GM18502 (cell line): ENCODE results near the gene ETS2.

Source experiments
- ATAC-seq: cut with Tn5 transposase; IDR thresholded peaks from one replicate; pipeline ENCODE4 v1.9.1; 2021; ENCODE audit warnings: mild to moderate bottlenecking; ENCODE audit not compliant: unreplicated experiment, poor library complexity

ETS2 gene

DNA sequence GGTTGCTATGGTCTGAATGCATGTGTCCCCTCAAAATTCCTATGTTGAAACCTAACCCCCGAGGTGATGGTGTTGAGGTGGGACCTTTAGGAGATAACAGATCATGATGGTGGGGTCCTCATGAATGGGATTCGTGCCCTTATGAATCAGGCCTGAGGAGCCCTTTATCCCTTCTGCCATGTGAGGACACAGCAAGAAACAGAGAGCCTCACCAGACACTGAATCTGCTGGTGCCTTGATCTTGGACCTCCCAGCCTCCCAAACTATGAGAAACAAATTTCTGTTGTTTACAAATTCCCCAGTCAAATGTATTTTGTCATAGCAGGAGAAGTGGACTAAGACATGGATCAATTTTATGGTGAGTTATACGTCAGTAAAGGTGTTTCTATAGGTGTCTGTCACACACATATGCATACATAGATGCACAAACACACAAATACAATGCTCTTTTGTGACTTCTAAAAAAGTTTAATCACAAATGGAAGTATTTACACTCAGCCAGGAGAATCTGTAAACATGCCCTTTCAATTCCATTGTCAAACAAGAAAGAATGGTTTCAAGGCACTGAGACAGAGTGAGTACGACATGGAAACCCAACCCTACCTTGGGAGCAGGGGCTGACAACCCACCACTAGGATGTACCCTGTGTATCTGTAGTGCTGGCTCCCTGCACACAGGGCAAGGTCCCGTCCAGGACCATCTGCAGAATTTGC lies 5.5 kb upstream of the ETS2 start:
- ATAC-seq, result no peak

DNA sequence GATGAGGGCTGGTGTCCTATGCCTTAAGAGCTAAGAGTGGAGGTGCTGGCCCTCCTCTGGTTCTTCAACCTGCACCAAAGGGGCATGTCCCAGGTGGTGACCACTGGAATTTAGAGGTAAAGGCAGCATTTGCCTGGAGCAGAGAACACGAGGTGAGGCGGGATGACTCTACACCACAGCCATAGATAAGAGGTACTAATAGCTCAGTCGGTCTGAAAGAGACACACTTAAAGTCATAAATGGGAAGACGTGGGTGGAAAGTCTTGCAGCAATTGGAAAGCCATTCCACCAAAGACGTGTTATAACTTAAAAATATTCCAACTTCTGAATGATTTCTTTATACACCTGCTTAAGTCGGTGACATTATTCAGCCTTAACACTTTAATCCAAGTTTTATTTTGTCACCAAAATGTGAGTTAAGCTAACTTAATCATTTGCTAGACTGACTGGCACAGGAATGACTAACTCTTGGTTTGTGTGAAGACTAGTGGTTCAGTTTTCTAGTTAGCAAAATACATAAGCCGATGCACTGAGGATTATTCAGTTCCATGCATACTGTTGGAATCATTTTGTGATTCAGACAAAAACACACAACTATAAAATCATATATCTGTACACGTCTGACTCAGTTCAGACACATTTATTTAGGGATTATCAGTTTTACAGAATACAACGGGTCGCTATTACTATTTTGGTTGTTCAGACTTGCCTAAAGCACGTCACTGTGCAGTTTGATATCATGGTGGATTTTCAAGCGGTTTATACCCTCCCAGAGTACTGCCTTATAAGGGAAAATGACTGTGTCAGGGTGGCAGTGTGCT lies 4.6 kb upstream of the ETS2 start:
- ATAC-seq, result no peak

DNA sequence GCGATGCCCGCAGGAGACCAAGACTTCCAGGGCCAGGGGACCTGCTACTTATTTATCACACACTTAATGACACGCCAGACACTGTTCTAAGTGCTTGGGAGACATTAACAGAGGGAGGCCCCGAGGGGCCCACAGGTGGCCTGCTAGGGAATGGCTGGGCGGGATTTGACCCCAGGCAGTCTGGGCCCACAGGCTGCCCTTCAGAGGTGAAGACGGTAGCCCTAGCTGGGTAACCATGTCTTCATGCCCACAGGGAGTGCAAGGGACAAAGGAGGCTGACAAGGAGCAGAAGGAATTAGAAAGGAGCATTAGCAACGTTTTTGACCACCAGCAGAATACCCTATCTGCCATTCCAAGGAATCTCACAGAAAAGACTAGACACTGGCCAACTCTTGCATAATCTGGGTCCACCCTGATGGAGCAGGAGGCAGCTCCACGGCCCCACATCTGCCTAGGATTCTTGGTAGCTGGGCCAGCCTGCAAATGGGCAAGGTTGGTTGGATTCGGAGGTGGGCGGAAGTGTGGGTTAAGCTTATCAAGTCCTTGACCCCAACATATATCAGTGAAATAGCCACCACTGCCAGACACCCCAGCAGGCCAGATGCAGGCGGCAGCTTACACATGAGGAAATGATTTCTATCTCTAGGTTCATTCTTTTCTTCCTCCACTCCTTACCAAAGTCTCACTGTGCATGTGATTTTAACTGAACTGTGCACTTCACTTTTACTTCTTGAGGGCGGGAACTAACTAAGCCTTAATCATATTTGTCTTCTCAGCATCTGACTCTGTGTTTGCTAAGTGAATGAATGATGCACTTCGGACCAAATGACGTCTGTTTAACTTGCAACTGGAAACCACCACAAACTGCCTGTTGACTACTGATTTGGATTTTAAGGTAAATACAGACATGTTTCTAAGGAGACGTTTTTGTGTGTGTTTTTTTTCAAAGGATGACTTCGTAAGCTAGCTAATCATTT lies 3.4 kb upstream of the ETS2 start:
- no peak for ATAC-seq

DNA sequence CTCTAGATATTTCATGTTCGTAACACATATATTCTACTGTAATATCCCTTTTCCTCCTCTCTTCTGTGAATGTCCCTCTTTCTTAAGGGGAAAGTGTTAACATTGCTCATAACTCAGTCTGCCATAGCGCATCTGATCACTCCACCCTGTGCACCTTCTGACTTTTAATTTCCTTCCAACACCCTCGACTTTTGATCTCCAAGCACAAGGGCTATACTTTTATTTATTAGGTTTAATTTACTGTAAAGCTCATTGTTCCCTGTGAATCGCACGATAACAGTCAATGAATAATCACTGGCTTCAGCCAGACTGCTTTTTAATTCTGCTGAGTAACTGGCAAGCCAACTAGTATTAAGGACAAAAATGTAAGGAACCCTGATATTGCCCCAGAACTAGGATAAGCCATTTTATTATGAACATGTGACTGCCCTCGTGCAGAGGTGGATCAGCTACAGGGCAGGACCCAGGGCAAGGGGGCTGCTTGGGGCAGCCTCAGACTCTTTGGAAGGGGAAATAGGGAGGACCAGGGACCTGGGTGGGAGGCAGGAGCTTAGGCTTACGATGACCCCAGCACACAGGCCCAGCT lies 2.6 kb upstream of the ETS2 start:
- ATAC-seq, result no peak

DNA sequence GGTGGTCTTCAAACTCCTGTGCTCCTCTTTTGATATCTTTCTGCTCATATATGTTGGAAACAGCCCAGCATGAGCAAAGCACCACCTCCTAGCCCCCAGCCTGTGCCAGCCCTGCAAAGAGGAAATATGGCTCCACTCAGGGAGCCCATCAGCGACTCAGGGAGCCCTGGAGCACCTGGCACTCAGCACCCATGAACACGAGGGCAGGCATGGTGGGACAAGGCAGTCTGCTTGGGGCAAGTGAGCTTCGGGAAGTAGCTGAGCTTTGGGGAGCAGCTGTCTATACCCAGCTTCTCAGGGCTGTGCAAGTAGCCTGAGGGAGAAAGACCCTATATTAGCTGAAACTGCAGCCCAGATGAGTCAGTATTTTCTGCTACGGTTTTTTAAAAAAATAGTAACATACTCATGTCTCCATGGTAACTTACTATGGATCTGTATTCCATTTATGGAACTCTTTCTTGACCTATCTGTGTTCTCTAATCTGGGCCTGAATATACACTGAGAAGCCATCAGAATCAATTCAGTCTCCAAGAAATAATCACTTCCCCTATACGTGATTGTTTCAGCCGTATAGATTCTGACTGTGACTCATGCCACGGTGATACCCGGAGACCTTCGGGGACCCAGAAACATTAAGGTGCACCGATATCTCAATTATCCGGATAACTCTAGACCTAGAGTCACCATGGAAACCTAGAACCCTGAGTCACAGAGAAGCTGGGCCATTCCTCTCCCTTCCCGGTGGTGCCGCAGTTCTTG lies 1.5 kb upstream of the ETS2 start:
- ATAC-seq, result no peak

DNA sequence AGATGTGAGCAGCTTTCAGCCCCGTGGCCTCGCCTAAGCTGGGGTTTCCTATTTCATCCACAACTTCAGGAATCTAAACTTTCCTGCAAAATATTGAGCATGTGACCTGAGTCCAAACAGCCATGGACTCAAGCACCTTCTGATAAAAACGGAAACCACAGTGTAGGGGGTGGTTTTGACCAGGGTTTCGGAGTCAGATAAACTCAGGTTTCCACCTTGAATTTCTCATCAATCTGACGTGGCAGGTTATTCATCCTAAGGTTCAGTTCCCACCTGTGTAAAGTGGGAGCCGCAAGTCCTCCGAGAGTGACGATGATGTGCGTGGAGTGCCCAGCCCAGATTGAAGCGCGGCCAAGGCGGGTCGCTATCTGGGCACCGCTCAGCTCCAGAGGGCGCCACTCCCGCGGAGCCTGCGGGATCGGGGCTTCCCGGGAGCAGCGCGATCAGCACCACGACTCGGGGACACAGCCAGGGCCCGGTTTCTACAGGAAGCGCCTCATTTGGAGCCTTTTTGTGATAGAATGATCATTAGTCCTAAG lies 871 bp upstream of the ETS2 start:
- ATAC-seq, result peak; percentile 39

DNA sequence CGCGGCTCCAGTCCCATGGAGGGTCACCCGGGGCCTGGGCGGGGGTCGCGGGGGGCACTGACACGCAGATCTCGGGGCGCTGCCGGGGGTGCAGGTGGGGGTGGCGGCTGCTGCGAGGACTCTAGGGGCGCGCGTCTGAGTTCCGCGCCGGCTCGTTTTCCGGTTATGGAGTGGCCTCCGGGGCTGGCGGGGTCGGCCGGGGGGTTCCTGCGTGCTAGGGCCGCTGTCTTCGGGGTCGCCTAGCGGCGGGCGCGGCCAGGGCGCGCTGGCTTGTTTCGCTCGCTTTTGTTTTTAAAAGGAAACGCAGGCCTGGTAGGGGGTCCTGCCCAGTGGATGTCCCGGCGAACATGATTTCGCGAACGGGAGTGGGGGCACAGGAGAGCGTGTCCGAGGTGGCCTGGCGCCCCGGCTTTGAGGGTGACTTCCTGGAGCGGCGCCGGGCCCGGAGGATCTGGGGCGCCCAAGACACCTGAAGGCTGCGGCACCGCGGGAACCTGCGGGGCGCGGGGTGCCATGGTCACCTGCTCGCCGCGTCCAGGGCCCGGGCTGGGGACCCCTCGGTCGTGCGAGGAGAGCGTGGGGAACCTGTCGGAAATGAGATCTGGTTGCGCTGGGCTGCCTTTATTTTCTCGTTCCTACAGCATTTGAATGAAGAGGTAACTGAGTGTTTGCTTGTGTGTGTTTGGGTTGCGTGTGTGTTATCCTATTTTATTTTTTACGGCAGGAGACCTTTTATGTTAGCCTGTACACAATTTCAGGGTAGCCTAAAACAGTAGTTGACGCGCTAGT lies 618 bp downstream of the ETS2 start:
- peak; percentile 31 for ATAC-seq

DNA sequence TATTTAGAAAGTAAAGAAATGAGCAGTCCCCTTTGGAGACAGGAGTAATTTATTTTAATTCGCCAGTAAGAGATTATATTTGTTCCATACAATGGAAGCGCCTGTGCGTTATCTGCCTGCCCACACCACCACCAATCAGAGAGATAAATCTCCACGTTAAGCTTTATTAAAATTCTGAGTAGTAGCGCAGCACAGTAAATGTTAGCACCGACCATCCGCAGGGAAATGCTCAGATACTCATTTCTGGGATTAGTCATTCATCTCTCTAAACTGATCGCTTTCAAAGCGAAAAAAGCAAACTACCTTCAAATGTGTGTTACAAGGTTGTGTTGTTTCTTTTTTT lies 1.2 kb downstream of the ETS2 start:
- ATAC-seq, result no peak

DNA sequence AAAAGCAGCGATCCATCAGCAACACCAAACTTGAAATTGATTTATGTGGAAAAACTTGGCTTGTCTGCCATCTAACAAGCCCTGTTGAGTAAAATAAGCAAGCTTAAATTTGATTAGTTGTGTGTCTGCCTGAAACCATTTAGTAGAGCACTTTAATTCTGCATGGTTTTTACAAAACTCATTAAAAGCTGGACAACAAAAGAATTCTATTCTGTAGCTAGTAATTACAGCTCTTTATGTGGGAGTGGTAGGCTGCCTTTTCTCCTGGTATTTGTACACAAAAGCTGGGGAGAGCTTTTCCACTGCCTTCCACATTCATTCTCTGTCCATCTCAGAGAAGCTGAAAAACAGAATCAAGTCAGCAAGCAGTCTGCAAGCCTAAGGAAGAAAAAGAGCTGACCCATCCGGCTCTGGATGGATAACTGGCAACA lies 1.7 kb downstream of the ETS2 start:
- ATAC-seq, result no peak

DNA sequence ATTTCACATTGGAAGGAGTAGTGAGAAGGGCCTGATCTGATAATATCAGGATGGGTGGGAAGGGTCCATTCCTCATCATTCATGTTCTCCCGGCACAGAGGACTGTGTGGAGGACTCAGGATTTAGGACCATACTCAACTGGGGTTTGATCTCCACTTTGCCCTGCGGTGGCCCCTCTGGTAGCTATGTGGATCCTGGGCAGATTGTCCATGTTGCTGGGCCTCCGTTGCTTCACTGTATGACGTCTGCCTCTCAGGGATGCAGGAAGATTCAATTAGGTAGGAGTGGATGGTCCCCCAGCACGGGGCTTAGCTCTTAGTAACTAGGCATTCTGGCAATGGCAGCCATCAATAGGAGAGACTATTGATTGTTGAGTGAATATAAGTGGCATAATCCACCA lies 2.3 kb downstream of the ETS2 start:
- ATAC-seq, result no peak

DNA sequence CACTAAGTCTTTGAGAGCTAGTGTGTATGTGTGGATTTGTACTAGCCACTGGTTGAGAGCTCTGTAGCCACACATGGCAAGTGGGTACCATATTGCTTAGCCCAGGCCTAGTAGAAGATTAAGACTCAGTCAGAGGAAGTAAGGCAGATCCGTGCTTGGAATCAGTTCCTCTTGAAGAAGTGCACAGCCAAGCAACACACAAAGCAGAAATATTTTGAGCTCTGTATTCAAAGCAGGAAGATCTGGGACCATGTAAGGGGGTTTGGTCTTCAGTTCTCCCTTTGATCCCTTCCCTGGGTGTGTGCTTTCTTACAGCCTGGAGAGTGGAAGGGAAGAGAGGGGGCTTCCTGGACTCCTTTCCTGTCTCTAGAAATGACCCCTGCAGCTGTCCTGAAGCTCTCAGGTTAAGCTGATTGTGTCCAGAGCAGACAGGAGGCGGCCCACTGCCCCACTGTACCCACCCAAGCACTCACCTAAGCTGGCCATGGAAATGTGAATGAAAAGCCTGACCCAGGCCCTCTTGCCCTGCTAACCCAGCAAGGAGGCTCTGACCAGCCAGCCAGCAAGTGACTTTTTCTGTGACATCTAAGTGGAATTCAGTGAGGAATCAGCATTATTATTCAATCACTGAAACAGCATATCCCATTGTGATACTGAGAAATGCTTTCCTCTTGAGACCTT lies 3.6 kb downstream of the ETS2 start:
- ATAC-seq, result no peak

DNA sequence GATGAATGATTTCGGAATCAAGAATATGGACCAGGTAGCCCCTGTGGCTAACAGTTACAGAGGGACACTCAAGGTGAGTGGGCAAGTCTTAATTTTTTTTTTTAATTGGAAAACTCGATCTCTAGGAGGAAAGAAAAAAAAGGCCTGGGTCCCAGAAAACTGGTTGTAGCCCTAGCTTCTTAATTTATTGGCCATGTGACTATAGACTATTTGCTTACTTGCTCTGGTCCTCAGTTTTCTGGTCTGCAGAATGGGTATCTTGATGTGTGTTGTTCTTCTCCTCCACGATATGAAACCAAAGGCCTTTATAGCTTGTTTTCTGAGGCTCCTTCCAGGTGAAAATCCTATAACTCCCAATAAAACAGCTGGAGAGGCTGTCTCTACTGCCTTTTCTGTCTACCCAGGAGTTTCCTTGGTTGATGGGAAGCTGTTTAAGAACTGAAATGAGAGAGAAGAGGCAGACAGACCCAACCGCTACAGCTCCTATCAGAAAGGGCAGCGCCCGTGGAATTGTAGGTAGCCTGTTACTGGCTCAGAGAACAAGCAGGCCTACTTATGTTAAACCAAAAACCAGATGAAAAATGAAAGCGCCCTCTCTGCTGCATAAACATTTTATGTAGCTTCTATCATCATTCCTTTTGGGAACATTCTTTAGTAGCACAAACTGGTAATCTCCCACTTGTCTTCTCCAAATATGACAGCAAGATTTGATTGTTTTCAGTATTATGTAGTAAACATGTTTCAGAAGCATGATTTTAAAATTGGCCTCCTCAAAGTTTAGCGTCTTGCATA lies 4.5 kb downstream of the ETS2 start:
- no peak for ATAC-seq

DNA sequence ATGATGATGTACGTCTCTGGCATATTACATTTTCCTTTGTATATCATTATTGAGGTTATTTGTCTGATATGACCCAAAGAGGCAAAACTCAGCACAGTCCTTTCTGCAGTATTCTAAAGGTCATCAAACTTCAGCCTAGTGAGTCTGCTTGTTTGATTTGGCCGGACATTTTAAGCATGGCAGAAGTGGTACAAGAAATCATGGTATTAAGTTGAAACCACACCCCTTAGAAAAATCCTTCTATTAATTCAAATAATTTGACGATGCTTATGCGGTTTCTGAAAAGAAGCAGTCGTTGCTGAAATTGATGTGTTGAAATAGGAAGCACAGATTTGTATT lies 5.1 kb downstream of the ETS2 start:
- no peak for ATAC-seq

DNA sequence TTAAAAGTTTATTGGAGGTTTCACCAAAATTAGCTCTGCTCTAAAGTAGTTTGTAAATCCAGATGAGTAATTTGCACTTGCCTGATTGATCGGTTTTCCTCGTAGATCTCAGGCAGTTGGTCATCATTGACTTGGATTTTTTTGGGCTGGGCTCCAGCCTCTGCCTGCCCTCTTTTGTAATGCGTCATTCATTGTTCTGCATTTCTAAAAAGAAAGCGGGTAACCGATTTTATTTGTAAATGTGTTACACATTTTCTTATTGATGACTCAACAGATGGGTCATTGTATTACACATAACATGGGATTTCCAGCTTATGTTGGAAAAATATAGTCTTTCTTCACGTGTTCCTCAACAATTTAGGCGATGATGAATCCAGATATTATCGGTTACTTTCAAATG lies 5.5 kb downstream of the ETS2 start:
- no peak for ATAC-seq

DNA sequence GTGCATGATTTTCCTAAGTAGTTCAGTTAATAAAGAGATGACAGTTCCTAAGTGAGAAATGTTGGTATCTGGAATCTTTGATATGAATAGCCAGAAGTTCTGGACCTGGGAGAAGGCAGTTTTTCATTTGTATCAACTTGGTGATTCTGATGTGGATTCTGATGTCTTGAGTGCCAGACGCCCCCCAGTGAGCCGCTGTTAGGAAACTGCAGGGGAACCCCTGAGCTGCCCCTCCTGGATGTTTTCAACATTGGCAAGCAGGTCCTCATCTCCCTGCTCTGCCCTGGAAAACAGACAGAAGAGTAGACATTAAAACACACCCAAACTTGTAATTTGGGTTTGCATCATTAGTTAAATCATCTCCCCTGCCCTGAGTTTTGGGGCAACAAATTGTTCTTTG lies 7.4 kb downstream of the ETS2 start:
- no peak for ATAC-seq

DNA sequence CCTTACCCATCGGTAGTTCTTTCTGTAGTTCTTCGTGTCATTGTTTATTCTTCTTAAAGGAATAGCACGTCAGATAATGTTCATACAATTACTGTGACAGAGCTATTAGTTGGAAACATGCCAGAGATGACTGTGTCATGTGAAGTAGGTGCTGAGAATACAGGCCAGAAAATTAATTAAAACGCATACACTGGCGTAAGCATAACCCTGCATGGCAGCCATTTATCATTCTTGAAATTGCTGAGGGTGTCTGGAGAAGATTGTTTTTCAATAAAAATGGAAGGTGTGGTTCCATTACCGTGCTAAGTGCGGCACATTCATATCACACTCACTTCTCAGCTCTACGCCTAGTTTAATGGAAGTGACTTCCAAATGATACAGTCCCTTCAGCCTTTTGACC lies 7.8 kb downstream of the ETS2 start:
- ATAC-seq, result no peak
